Activated CD4-positive, alpha-beta T cell treated with anti-CD3 and anti-CD28 coated beads, Interleukin-2, Interleukin-4, amounts not matched to agents 100 ng/mL and 50 ng/mL, durations not matched to agents 16 hours and 8 hours (primary cell): ENCODE results near the gene ATG16L2.
A peak's percentile ranks its signal among the peaks of the same experiment; 100 is the strongest.
"Not testable (repeated sequence)": the region's sequence is repeated elsewhere in the genome, so short reads cannot be mapped to it uniquely, and the experiment has no call there.

Experiments
- DNase-seq: peaks from one replicate; pipeline ENCODE4 v3.0.0-alpha.2; 2020; ENCODE audit warnings: low spot score

ATG16L2 gene

DNA sequence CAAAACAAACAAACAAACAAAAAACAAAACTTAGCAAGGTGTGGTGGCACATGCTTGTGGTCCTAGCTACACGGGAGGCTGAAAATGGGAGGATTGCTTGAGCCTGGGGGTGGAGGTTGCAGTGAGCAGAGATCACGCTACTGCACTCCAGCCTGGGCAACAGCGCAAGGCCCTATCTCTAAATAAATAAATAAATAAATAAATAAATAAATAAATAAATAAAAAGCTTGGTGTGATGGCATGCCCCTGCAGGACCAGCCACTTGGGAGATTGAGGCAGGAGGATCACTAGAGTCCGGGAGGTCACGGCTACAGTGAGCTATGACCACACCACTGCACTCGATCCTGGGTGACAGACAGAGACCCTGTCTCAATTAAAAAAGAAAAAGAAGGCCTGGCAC is 11.4 kb upstream of the ATG16L2 start:
- DNase-seq: no peak

DNA sequence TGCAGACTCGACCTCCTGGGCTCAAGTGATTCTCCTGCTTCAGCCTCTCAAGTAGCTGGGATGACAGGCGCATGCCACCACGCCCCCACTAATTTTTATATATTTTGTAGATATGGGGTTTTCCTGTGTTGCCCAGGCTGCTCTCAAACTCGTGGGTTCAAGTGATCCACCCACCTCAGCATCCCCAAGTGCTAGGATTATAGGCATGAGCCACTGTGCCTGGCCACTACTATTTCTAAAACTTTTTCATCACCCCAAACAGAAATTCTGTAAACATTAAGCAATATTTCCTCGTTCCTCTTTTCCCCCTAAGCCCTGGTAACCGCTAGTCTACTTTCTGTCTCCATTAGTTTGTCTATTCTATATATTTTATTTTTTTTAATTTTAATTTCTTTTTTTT is 9.0 kb upstream of the ATG16L2 start:
- no peak for DNase-seq

DNA sequence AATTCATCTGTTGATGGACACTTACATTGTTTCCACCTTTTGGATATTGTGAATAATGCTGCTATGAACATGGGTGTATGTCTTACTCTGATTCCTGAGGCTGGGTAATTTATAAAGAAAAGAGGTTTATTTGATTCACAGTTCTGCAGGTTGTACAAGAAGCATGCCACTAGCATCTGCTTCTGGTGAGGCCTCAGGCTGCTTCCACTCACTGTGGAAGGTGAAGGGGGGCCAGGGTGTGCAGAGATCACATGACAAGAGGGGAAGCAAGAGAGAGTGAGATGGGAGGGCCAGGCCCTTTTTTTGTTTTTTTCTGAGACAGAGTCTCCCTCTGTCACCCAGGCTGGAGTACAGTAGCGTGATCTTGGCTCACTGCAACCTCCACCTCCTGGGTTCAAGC is 7.8 kb upstream of the ATG16L2 start:
- DNase-seq: not testable (repeated sequence)

DNA sequence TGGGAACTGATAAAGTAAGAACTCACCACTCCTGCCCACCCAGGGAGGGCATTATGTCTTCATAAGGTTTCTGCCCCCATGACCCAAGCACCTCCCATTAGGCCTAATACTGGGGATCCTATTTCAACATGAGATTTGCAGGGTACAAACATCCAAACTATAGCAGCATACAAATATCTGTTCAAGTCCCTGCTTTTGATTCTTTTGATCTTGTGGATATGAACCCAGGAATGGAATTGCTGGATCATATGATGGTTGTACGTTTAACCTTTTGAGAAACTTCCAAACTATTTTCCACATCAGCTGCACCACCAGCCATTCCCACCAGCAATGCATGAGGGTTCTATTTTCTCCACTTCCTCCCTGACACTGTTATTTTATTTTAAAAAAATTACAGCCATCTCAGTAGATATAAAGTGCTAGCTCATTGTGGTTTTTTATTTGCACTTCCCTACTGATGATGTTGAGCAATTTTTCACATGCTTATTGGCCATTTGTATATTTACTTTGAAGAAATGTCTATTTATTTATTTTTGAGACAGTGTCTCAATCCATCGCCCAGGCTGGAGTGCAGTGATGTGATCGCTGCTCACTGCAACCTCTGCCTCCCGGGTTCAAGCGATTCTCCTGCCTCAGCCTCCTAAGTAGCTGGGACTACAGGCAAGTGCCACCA is 7.1 kb upstream of the ATG16L2 start:
- no peak for DNase-seq

DNA sequence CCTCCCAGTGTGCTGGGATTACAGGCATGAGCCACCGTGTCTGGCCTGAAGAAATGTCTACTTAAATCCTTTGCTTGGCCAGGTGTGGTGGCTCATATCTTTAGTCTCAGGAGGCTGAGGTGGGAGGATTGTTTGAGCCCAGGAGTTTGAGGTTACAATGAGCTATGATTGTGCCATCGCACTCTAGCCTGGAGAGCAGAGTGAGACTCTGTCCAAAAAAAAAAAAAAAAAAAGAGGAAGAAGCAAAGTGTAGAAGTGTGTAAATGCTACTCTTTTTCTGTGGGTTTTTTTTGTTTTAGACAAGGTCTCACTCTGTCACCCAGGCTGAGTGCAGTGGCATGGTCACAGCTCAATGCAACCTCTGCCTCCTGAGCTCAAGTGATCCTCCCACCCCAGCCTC is 6.4 kb upstream of the ATG16L2 start:
- DNase-seq: no peak

DNA sequence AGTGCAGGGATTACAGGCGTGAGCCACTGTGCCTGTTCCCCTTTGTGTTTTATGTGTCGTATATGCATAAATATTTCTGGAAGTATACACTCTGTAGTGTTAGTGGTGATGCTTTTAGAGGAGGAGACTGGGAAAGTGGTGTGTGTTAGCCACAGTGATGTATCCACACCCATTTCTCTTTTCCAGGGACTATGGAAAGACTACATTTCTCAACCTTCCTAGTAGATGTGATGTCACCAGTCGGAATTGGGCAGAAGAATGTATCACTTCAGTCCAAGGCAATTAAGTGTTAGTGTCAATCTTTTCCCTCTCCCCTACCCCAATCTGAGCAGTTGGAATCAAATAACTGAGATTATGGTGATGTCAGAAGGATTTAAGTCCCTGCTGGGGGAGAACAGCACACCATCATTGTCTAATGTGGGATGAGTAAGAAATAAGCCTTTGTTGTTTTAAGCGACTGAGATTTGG is 5.8 kb upstream of the ATG16L2 start:
- no peak for DNase-seq

DNA sequence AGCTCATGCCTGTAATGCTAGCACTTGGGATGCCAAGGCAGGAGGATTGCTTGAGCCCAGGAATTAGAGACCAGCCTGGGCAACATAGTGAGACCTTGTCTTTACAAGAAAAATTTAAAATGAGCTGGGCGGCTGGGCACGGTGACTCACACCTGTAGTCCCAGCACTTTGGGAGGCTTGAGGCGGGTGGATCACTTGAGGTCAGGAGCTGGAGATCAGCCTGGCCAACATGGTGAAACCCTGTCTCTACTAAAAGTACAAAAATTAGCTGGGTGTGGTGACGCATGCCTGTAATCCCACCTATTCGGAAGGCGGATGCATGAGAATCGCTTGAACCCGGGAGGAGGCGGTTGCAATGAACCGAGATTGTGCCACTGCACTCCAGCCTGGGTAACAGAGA is 2.5 kb upstream of the ATG16L2 start:
- DNase-seq: not testable (repeated sequence)

DNA sequence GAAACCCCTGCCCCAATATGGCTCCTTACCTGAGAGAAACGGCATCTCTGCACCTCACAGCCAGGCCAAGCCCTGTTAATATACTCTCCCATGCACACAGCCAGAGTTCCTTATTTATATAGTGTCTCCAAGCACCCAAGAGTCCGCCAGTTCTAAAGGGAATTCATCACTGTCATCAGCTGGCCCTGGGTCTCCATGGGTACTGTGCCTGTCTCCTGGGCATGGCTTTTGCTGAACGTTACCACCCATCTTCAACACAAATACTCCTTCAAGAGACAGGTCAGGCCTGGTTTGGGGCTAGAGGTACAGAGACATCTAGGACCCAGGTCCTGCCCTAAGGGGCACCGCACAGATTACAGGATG is 1.6 kb upstream of the ATG16L2 start:
- no peak for DNase-seq

DNA sequence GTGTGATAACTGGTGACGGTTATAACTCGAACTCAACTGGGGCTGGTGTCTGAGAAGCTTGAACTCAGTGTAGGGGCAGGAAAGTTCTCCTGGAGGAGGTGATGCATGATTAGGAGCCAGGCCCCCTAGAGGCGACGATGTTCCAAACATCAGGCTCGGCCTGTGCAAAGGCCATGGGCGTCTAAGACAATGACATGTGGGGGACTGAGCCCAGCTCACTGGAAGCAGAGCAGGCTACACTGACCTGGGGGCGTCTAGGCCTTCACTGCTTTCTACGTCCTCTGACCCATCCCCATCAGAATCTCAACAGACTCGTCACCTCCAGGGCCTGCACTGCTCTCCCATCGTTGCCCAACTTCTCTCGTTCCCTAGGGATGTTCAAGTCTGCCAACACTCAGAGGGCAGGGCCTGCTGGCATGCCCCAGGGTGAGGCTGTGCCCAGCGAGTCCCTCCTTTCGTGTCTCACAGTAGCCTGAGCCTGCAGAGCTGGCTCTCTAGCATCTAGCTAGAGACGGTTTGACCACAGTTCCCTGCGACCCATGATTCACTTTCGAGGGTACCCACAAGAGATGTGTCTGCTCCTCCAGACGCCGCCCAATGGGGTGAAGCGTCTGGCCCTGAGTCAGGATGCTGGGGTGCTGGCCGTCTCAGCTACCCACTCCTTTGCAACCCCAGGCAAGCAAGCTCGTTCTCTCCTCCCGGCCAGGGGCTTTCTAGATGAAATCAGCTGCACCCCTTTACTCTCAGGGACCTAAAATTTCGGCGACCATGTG is 1.1 kb upstream of the ATG16L2 start:
- peak; percentile 82 for DNase-seq

DNA sequence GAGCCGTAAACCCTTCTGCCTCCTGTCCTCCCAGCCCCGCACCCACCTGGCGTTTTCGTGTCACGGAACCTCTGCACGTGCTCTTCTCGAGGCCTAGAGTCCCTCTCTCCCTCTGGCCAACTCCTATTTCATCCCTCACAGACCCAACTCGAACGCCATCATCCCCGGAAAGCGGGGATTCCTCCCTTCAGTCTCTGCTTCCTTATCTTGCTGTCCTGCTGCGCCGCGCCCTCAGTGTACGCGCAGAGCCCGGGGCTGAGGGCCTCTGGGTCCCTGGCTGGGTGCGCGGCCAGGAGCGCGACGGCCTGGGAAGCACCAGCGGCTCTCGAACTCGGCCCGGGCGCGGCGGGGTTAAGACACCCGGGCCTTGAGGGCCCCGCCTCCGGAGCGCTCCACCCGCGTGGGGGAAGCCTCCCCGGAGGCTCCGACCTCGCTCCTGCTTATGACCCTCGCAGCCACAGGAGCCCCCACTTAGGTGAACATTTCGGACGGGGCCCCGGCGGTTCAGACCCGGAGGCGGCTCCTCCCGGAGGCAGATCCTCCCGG is 398 bp upstream of the ATG16L2 start:
- DNase-seq: peak; percentile 83

DNA sequence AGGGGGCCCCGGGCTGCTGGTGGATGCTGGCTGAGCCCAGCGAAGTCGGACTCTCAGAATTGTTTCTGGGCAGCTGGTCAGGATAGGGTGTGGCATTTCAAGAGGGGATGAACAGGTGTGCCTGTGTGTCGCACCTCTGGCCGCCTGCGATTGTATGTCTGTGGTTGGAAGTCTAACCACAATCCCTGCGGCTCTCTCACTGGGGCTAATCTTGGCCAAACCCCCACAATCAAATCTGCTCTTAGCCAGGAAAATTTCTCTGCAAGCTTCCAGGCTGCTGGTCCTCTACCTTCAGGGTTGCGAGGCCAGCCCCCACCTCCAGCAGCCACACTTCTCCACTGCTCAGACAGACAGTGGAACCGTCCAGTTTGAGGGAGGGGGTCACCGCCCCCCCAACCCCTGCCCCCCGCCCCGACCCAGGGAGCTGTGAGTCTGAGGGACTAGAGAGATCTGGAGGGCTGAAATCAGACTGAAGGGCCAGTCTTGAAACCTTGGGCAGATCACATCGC is 953 bp downstream of the ATG16L2 start:
- DNase-seq: no peak

DNA sequence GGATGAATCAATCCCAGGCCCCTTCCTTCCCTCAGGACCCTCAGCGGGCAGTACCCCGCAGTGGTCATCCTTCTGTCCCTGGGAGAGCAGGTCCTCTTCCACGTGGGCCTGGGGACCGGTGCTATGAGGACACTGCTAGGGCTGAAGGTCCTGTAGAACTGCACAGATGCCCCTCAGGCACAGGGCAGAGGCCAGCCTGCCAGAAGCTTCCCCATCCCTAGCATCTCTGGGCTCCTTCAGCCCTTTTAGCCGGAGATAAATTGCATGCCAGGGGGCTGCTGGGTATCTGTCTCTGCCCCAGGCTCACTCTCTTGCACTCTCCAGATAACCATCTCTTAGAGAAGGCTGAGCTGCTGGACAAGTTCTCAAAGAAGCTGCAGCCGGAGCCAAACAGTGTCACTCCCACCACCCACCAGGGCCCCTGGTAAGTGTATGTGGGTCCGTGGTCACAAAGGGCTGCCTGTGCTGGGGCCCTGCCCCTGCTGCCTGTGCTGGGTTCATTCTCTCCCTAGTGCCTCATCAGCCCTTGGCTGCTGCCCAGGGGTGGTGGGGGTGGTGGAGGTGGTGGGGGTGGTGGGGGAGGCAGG is 2.3 kb downstream of the ATG16L2 start:
- no peak for DNase-seq

DNA sequence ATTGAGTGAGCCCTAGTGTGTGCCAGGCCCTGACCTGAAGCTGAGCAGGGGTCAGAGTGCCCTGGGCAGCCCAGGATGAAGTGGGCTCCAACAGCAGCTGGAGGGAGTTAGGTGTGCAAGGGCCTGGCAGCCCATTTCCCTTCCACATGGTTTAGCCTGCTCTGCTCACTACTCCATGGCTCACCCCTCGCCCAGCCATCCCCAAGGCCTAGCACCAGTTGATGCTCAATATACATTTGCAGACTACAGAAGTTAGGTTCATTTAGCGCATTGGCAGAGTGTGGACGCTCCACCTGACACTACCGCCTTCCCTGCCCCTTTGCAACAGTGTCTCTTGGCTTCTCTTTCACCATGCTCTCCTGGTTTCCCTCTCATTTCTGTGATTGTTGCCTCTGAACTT is 3.8 kb downstream of the ATG16L2 start:
- DNase-seq: no peak

DNA sequence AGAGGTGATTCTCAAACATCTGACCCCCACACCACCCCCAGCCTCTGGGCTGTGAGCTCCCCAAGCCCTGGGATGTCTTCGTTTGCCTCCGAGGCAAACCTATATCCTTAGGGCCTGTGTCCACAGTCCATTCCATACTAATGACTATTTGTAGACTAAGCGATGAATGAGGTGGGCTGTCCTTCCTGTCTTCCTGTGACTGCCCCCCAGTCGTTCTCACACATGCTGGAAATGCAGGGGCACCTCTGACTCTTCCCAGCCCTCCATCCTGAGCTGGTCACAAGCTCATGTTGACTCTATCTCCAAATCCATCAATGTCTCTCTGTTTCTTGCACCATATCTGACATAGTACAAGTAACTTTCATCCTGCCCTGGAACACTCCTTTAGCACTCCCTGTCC is 4.8 kb downstream of the ATG16L2 start:
- no peak for DNase-seq

DNA sequence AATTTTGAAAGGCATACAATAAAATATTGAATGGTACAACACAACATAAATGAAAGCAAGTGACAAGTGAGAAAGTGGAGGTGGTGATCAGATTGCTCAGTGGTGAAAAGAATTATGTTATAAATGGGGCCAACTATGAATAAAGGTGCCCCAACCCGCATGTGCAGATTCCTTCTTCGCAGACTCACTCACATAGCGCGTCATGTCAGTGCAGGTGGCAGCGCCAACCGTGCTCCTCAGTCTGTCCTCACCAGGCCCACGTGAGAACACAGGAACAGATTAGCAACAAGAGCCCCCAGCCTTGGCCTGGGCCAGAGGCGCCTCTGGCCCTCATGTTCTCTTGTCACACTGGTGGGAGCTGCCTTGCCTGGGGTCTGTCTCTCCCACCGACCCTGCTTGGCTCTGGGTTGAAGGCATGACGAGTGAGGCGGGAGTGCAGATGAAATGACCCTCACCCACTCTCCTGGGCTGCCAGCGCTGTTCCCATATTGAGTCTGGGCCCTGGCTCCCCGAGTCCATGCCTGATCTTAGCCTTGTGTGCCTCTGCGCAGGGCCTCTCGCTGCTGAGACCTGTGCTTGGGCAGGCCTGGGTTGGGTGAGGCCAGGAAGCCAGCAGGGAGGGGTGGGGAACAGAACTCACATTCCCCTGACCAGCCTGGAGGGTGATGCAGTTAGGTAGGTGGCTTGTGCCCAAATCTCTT is 6.4 kb downstream of the ATG16L2 start:
- DNase-seq: no peak

DNA sequence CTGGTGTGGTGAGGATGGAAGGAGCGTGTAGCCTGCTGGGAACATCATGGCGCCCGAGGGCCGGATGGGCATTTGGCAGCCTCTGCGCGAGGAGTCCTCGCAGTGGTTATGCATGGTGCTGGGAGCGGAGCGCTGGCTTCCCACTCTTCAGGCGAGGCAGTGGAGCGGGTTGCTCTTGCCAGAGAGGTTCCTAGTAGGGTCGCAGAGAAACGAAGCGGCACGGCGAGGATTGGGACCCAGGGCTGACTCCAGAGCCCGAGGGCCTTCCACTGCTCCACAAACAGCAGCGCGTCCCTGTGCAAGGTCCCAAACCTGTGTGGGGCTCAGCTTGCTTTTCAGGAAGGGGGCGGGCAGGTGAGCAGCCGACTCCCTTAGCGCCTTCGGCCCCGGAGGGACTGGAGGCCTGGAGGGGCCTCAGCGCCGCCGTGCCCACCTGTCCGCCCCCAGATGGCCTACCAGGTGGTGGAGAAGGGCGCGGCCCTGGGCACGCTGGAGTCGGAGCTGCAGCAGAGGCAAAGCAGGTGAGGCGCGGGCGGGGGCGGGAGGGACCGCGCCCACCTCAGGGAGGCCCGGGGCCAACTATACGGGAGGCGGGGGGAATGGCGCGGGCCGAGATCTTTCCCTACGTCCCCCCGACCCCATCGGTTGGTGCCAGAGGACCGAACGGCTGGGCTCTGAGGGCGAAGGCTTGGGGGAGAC is 7.2 kb downstream of the ATG16L2 start:
- no peak for DNase-seq

DNA sequence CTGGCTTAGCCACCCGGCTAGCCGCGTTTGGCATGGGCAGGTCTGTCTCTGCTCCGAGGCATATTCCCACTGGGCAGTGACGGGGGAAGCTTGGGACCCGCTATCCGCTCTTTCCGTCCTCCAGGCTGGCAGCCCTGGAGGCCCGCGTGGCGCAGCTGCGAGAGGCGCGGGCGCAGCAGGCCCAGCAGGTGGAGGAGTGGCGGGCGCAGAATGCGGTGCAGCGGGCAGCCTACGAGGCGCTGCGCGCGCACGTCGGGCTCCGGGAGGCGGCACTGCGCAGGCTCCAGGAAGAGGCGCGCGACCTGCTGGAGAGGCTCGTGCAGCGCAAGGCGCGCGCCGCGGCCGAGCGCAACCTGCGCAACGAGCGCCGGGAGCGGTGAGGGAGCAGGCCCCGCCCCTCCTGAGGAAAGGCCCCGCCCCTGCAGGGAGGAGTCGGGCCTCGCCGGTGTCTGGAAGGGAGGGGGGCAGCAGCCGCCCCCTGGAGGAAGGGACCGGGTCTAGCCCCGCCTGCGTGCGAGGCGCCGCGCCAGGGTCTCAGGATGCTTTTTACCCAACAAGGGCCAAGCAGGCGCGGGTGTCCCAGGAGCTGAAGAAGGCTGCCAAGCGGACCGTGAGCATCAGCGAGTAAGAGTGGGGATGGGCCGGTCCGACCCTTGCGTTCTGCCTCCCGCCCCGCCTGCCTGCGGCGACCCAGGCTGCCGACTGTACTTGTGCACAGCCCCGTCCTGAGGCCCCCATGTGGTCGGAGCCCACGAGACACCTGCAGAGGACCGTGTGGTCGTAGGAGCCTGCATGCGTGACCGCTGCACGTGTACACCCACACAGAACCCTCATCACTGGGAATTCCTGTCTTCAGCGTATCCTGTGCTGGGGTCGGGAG is 7.9 kb downstream of the ATG16L2 start:
- peak; percentile 88 for DNase-seq

DNA sequence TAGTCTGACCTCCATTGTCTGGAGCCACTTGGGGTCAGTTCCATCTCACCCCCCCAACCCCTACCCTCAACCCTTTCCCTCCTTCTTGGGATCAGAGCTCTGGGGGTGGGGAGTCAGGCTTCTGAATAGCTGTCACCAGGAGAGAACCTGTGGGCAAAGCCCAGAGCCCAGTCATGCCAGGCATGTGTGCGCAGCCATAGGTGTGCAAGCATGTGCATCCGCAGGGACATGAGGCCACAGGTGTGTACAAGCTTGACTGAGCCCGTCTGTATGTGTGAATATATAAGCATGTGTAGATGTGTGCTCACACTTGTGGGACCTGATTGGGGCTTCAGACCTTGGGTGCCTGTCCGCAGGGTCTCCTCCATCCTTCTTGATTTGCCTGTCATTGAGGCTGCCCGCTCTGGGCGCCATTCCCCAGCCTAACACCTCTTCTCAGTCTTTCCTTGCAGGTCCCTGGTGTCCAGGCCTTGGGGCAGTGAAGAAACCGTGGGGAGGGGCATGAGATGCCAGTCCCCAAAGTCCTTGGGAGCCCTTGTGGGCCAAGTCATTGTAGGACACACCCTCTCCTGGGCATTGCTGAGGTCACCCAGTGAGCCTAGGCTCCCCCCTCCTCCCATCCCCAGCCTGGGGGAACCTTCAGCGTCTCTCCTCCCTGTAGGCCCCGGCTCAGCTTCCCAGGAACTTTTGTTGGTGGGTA is 9.0 kb downstream of the ATG16L2 start:
- DNase-seq: no peak

DNA sequence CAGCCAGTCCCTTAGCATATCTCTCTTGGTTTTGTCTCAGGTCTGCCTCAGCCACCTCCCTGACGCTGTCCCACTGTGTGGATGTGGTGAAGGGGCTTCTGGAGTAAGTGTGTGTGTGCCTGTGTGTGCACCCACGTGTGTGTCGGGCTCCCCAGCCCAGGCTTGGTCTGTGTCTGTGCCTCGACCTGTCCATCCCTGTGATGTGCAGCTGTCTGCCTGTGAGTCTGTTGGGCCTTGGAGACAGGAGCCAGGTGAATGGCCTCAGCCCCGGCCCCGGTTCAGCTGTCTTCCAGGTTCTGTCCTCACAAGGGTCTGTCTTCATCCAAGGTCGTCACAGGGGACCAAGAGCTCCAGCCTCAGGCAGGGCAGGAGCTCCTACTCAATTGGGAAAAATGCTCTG is 9.8 kb downstream of the ATG16L2 start:
- no peak for DNase-seq
